GM19239 (cell line): ENCODE data around the gene PSMA1.
"Not testable (repeated sequence)": the region's sequence is repeated elsewhere in the genome, so short reads cannot be mapped to it uniquely, and the experiment has no call there.

Source experiments
- DNase-seq: peaks from one replicate; pipeline ENCODE4 v3.0.0; 2011; ENCODE audit warnings: low spot score; ENCODE audit not compliant: insufficient read length
- FAIRE-seq: peaks from 2 replicates; lab custom pipeline; 2011; peaks lifted over from hg19 to GRCh38; lab: Jason Lieb, UNC

Gene PSMA1

GRCh38 chr11:14519917-14520746, at the start of gene PSMA1:
TSS of gene PSMA1 (minus strand) at chr11:14520386. CDS start at chr11:14520299, 87 bp downstream.
- DNase-seq (peak; percentile 52), FAIRE-seq (peak; percentile 95)

GRCh38 chr11:14569516-14569915, 49.3 kb upstream of the PSMA1 start:
- FAIRE-seq, DNase-seq: not testable (repeated sequence)

GRCh38 chr11:14567064-14567651, 47.0 kb upstream of the PSMA1 start:
- FAIRE-seq = no peak

GRCh38 chr11:14566331-14567063, 46.3 kb upstream of the PSMA1 start:
- no peak for FAIRE-seq
- DNase-seq = no peak

More at GRCh38 chr11:14567064-14567651, 47.0 kb upstream of the PSMA1 start:
- no peak for DNase-seq

- no peak for FAIRE-seq
- no peak for DNase-seq
Observed at GRCh38 chr11:14565845-14566244, 45.7 kb upstream of the PSMA1 start.

- no peak for FAIRE-seq
- DNase-seq = no peak
Observed at GRCh38 chr11:14555818-14556217, 35.6 kb upstream of the PSMA1 start.

GRCh38 chr11:14554959-14555358, 34.8 kb upstream of the PSMA1 start:
- DNase-seq = no peak

GRCh38 chr11:14552089-14552488, 31.9 kb upstream of the PSMA1 start:
- FAIRE-seq (no peak), DNase-seq (no peak)

More at GRCh38 chr11:14554959-14555358, 34.8 kb upstream of the PSMA1 start:
- peak; percentile 76 for FAIRE-seq

- FAIRE-seq (no peak), DNase-seq (no peak)
Observed at GRCh38 chr11:14551380-14551779, 31.2 kb upstream of the PSMA1 start.

GRCh38 chr11:14549891-14550290, 29.7 kb upstream of the PSMA1 start:
- FAIRE-seq = no peak
- no peak for DNase-seq

- no peak for DNase-seq
- FAIRE-seq = no peak
Observed at GRCh38 chr11:14547440-14547839, 27.3 kb upstream of the PSMA1 start.

GRCh38 chr11:14546672-14547071, 26.5 kb upstream of the PSMA1 start:
- FAIRE-seq (no peak), DNase-seq (no peak)

GRCh38 chr11:14544611-14545010, 24.4 kb upstream of the PSMA1 start:
- DNase-seq = no peak
- no peak for FAIRE-seq

- DNase-seq (no peak), FAIRE-seq (no peak)
Observed at GRCh38 chr11:14543260-14543659, 23.1 kb upstream of the PSMA1 start.

- FAIRE-seq = no peak
- no peak for DNase-seq
Observed at GRCh38 chr11:14542324-14542723, 22.1 kb upstream of the PSMA1 start.

GRCh38 chr11:14541192-14541947, 21.2 kb upstream of the PSMA1 start:
- FAIRE-seq (no peak), DNase-seq (no peak)

- FAIRE-seq (no peak), DNase-seq (no peak)
Observed at GRCh38 chr11:14539982-14540421, 19.8 kb upstream of the PSMA1 start.

GRCh38 chr11:14538926-14539554, 18.9 kb upstream of the PSMA1 start:
- no peak for FAIRE-seq
- no peak for DNase-seq

- FAIRE-seq (no peak), DNase-seq (no peak)
Observed at GRCh38 chr11:14538271-14538925, 18.2 kb upstream of the PSMA1 start.
